HEK293 (cell line): ENCODE measurements around the gene UBXN1.

Experiments used
- GFI1B ChIP-seq: fragments of 450-650 bp; formaldehyde crosslinking; IDR thresholded peaks from 2 replicates; pipeline ENCODE4 v1.5.1; 2016; ENCODE audit warnings: missing biosample characterization, missing genetic modification characterization
- GLI4 ChIP-seq: fragments of 450-650 bp; formaldehyde crosslinking; IDR thresholded peaks from 2 replicates; pipeline ENCODE4 v1.5.1; 2016; ENCODE audit warnings: missing biosample characterization, missing genetic modification characterization
- GLIS1 ChIP-seq: fragments of 450-650 bp; formaldehyde crosslinking; IDR thresholded peaks from 2 replicates; pipeline ENCODE4 v1.5.1; 2016; ENCODE audit warnings: missing biosample characterization, missing genetic modification characterization
- KLF9 ChIP-seq: fragments of 450-650 bp; formaldehyde crosslinking; IDR thresholded peaks from 2 replicates; pipeline ENCODE4 v1.5.1; 2016; ENCODE audit warnings: missing biosample characterization, missing genetic modification characterization, low read depth
- MZF1 ChIP-seq: fragments of 450-650 bp; formaldehyde crosslinking; IDR thresholded peaks from 2 replicates; pipeline ENCODE4 v1.5.1; 2017; ENCODE audit warnings: missing biosample characterization, missing genetic modification characterization, borderline replicate concordance
- SCRT1 ChIP-seq: fragments of 450-650 bp; formaldehyde crosslinking; IDR thresholded peaks from 2 replicates; pipeline ENCODE4 v1.5.1; 2016; ENCODE audit warnings: missing biosample characterization, missing genetic modification characterization, borderline replicate concordance
- SP3 ChIP-seq: fragments of 450-650 bp; formaldehyde crosslinking; IDR thresholded peaks from 2 replicates; pipeline ENCODE4 v1.5.1; 2016; ENCODE audit warnings: missing biosample characterization, missing genetic modification characterization
- YY1 ChIP-seq: fragments of 450-650 bp; formaldehyde crosslinking; IDR thresholded peaks from 2 replicates; pipeline ENCODE4 v1.5.1; 2018; ENCODE audit warnings: missing biosample characterization, missing genetic modification characterization
- ZBTB48 ChIP-seq: fragments of 450-650 bp; formaldehyde crosslinking; IDR thresholded peaks from 2 replicates; pipeline ENCODE4 v1.5.1; 2016; ENCODE audit warnings: missing biosample characterization, missing genetic modification characterization
- ZBTB7A ChIP-seq: fragments of 450-650 bp; formaldehyde crosslinking; IDR thresholded peaks from 2 replicates; pipeline ENCODE4 v1.5.1; 2016; ENCODE audit warnings: low read depth, missing biosample characterization, missing genetic modification characterization
- ZBTB8A ChIP-seq: fragments of 450-650 bp; formaldehyde crosslinking; IDR thresholded peaks from 2 replicates; pipeline ENCODE4 v1.5.1; 2016; ENCODE audit warnings: missing biosample characterization, missing genetic modification characterization
- ZFP37 ChIP-seq: fragments of 450-650 bp; formaldehyde crosslinking; IDR thresholded peaks from 2 replicates; pipeline ENCODE4 v1.5.1; 2016; ENCODE audit warnings: missing biosample characterization, missing genetic modification characterization
- ZFP69B ChIP-seq: fragments of 450-650 bp; formaldehyde crosslinking; IDR thresholded peaks from 2 replicates; pipeline ENCODE4 v1.5.1; 2016; ENCODE audit warnings: missing biosample characterization, missing genetic modification characterization
- ZNF114 ChIP-seq: fragments of 450-650 bp; formaldehyde crosslinking; IDR thresholded peaks from 2 replicates; pipeline ENCODE4 v1.5.0; 2017; ENCODE audit warnings: missing biosample characterization, missing genetic modification characterization
- ZNF121 ChIP-seq: fragments of 450-650 bp; formaldehyde crosslinking; IDR thresholded peaks from 2 replicates; pipeline ENCODE4 v1.5.1; 2016; ENCODE audit warnings: missing biosample characterization, missing genetic modification characterization
- ZNF157 ChIP-seq: fragments of 450-650 bp; formaldehyde crosslinking; IDR thresholded peaks from 2 replicates; pipeline ENCODE4 v1.5.1; 2016; ENCODE audit warnings: missing biosample characterization, missing genetic modification characterization
- ZNF174 ChIP-seq: fragments of 450-650 bp; formaldehyde crosslinking; IDR thresholded peaks from 2 replicates; pipeline ENCODE4 v1.5.0; 2017; ENCODE audit warnings: missing biosample characterization, mild to moderate bottlenecking, missing genetic modification characterization
- ZNF292 ChIP-seq: fragments of 450-650 bp; formaldehyde crosslinking; IDR thresholded peaks from 2 replicates; pipeline ENCODE4 v1.5.1; 2016; ENCODE audit warnings: low read depth, missing biosample characterization, missing genetic modification characterization, borderline replicate concordance
- ZNF37A ChIP-seq: fragments of 450-650 bp; IDR thresholded peaks from 2 replicates; pipeline ENCODE4 v1.5.1; 2018; ENCODE audit warnings: missing biosample characterization, missing genetic modification characterization
- ZNF394 ChIP-seq: fragments of 450-650 bp; formaldehyde crosslinking; IDR thresholded peaks from 2 replicates; pipeline ENCODE4 v1.5.1; 2016; ENCODE audit warnings: missing biosample characterization, missing genetic modification characterization, mild to moderate bottlenecking, moderate library complexity, borderline replicate concordance
- ZNF473 ChIP-seq: fragments of 450-650 bp; formaldehyde crosslinking; IDR thresholded peaks from 2 replicates; pipeline ENCODE4 v1.5.1; 2017; ENCODE audit warnings: missing biosample characterization, missing genetic modification characterization
- ZNF658 ChIP-seq: fragments of 450-650 bp; formaldehyde crosslinking; IDR thresholded peaks from 2 replicates; pipeline ENCODE4; 2016; ENCODE audit warnings: missing biosample characterization, missing genetic modification characterization
- ZNF660 ChIP-seq: fragments of 450-650 bp; IDR thresholded peaks from 2 replicates; pipeline ENCODE4 v1.5.1; 2018; ENCODE audit warnings: missing biosample characterization, mild to moderate bottlenecking, missing genetic modification characterization
- ZNF707 ChIP-seq: fragments of 450-650 bp; formaldehyde crosslinking; IDR thresholded peaks from 2 replicates; pipeline ENCODE4 v1.5.1; 2016; ENCODE audit warnings: missing biosample characterization, missing genetic modification characterization
- ZNF76 ChIP-seq: fragments of 450-650 bp; formaldehyde crosslinking; IDR thresholded peaks from 2 replicates; pipeline ENCODE4; 2016; ENCODE audit warnings: low read depth, missing biosample characterization, missing genetic modification characterization, borderline replicate concordance
- ZNF830 ChIP-seq: fragments of 450-650 bp; IDR thresholded peaks from 2 replicates; pipeline ENCODE4 v1.5.0; 2018; ENCODE audit warnings: missing biosample characterization, missing genetic modification characterization, low read depth, mild to moderate bottlenecking, moderate library complexity
- ZNF843 ChIP-seq: fragments of 450-650 bp; formaldehyde crosslinking; IDR thresholded peaks from 2 replicates; pipeline ENCODE4 v1.5.1; 2016; ENCODE audit warnings: missing biosample characterization, missing genetic modification characterization
- ZSCAN30 ChIP-seq: fragments of 450-650 bp; IDR thresholded peaks from 2 replicates; pipeline ENCODE4 v1.5.1; 2018; ENCODE audit warnings: missing biosample characterization, mild to moderate bottlenecking, missing genetic modification characterization, moderate library complexity
- TF ChIP-seq, protein P1 (sequence below): fragments of 450-650 bp; formaldehyde crosslinking; IDR thresholded peaks from 2 replicates; pipeline ENCODE4 v1.5.1; 2016; ENCODE audit warnings: missing biosample characterization, missing genetic modification characterization
- TF ChIP-seq, protein P2 (sequence below): fragments of 450-650 bp; formaldehyde crosslinking; IDR thresholded peaks from 2 replicates; pipeline ENCODE4 v1.5.1; 2017; ENCODE audit warnings: missing biosample characterization, missing genetic modification characterization
- TF ChIP-seq, protein P3 (sequence below): fragments of 450-650 bp; formaldehyde crosslinking; IDR thresholded peaks from 2 replicates; pipeline ENCODE4 v1.5.1; 2016; ENCODE audit warnings: missing biosample characterization, missing genetic modification characterization
- TF ChIP-seq, protein P4 (sequence below): fragments of 450-650 bp; formaldehyde crosslinking; IDR thresholded peaks from 2 replicates; pipeline ENCODE4 v1.5.1; 2016; ENCODE audit warnings: missing biosample characterization, missing genetic modification characterization
- TF ChIP-seq, protein P5 (sequence below): fragments of 450-650 bp; IDR thresholded peaks from 2 replicates; pipeline ENCODE4 v1.5.1; 2018; ENCODE audit warnings: missing biosample characterization, mild to moderate bottlenecking, missing genetic modification characterization

UBXN1 gene

DNA sequence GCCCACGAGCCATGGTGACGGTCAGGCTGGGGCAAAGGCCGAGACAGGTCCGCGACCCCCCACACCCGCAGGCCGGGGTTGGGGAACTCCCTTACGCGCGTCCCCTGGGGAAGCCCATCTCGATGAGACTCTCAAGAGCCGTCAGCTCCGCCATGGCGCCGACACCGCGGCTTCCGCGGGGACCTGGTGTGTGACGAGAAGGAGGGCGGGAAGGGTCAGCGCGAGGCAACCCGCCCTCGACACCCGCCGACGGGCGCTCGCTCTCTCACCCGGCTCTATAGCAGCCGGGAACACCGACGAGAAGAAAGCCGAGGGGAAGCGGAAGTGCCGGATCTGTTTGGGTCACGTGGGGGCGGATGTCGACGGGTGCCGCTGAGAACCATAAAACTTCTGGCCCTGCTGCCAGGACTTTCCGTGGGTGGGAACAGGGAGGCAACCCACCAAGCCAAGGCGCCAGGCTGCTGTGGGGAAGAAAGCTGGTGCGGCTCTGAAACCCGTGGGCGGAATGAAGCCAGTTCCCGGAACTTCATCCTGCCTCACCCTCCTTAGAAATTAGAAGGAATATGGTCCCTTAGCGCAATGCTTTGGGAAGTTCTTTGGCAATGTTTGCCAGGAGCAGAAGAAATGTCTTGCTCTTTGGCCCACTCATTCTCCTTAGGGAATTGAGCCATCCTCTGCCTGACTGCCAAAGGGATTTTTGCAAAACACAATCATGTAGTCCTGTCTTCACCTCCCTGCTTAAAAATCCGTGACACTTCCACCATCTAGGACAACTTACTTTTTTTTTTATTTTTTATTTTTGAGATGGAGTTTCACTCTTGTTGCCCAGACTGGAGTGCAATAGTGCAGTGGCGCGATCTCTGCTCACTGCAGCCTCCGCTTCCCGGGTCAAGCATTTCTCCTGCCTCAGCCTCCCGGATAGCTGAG, at the start of gene UBXN1 (continued):
- TF ChIP-seq ZFP69B (tag by site-specific recombination) (no peak), GLIS1 (tag by site-specific recombination) (peak; percentile 20; the same call in 1 of the 2 replicates), SCRT1 (no peak), ZNF292 (tag by site-specific recombination) (no peak), ZSCAN30 (no peak), ZNF473 (tag by site-specific recombination) (no peak), ZNF394 (tag by site-specific recombination) (no peak), ZNF37A (no peak), ZNF843 (tag by site-specific recombination) (no peak; the same call in 1 of the 2 replicates), YY1 (tag by site-specific recombination) (no peak), ZBTB8A (tag by site-specific recombination) (peak; percentile 94), GFI1B (tag by site-specific recombination) (no peak), GLI4 (tag by site-specific recombination) (no peak), ZBTB48 (tag by site-specific recombination) (peak; percentile 76), MZF1 (tag by site-specific recombination) (no peak), ZNF174 (no peak), ZNF157 (no peak), KLF9 (tag by site-specific recombination) (peak; percentile 24; the same call in 1 of the 2 replicates), SP3 (tag by site-specific recombination) (peak; percentile 52), ZNF707 (tag by site-specific recombination) (no peak), ZNF660 (tag by site-specific recombination) (peak; percentile 67; the same call in 1 of the 2 replicates), ZNF830 (no peak), ZNF121 (tag by site-specific recombination) (no peak), ZNF658 (tag by site-specific recombination) (no peak), ZNF76 (tag by site-specific recombination) (peak; percentile 73; the same call in 1 of the 2 replicates), ZFP37 (tag by site-specific recombination) (0 out of 2 replicates have a peak, but pooled peaks have one; percentile 52), ZBTB7A (tag by site-specific recombination) (no peak), ZNF114 (no peak)
- TF ChIP-seq, protein P1, sequence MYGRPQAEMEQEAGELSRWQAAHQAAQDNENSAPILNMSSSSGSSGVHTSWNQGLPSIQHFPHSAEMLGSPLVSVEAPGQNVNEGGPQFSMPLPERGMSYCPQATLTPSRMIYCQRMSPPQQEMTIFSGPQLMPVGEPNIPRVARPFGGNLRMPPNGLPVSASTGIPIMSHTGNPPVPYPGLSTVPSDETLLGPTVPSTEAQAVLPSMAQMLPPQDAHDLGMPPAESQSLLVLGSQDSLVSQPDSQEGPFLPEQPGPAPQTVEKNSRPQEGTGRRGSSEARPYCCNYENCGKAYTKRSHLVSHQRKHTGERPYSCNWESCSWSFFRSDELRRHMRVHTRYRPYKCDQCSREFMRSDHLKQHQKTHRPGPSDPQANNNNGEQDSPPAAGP (tag by site-specific recombination): 0 out of 2 replicates have a peak, but pooled peaks have one; percentile 33
- TF ChIP-seq, protein P2, sequence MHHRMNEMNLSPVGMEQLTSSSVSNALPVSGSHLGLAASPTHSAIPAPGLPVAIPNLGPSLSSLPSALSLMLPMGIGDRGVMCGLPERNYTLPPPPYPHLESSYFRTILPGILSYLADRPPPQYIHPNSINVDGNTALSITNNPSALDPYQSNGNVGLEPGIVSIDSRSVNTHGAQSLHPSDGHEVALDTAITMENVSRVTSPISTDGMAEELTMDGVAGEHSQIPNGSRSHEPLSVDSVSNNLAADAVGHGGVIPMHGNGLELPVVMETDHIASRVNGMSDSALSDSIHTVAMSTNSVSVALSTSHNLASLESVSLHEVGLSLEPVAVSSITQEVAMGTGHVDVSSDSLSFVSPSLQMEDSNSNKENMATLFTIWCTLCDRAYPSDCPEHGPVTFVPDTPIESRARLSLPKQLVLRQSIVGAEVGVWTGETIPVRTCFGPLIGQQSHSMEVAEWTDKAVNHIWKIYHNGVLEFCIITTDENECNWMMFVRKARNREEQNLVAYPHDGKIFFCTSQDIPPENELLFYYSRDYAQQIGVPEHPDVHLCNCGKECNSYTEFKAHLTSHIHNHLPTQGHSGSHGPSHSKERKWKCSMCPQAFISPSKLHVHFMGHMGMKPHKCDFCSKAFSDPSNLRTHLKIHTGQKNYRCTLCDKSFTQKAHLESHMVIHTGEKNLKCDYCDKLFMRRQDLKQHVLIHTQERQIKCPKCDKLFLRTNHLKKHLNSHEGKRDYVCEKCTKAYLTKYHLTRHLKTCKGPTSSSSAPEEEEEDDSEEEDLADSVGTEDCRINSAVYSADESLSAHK: no peak
- TF ChIP-seq, protein P3, sequence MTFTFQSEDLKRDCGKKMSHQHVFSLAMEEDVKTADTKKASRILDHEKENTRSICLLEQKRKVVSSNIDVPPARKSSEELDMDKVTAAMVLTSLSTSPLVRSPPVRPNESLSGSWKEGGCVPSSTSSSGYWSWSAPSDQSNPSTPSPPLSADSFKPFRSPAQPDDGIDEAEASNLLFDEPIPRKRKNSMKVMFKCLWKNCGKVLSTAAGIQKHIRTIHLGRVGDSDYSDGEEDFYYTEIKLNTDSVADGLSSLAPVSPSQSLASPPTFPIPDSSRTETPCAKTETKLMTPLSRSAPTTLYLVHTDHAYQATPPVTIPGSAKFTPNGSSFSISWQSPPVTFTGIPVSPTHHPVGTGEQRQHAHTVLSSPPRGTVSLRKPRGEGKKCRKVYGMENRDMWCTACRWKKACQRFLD: no peak
- TF ChIP-seq, protein P4, sequence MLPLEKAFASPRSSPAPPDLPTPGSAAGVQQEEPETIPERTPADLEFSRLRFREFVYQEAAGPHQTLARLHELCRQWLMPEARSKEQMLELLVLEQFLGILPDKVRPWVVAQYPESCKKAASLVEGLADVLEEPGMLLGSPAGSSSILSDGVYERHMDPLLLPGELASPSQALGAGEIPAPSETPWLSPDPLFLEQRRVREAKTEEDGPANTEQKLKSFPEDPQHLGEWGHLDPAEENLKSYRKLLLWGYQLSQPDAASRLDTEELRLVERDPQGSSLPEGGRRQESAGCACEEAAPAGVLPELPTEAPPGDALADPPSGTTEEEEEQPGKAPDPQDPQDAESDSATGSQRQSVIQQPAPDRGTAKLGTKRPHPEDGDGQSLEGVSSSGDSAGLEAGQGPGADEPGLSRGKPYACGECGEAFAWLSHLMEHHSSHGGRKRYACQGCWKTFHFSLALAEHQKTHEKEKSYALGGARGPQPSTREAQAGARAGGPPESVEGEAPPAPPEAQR (tag by site-specific recombination): no peak
- TF ChIP-seq, protein P5, sequence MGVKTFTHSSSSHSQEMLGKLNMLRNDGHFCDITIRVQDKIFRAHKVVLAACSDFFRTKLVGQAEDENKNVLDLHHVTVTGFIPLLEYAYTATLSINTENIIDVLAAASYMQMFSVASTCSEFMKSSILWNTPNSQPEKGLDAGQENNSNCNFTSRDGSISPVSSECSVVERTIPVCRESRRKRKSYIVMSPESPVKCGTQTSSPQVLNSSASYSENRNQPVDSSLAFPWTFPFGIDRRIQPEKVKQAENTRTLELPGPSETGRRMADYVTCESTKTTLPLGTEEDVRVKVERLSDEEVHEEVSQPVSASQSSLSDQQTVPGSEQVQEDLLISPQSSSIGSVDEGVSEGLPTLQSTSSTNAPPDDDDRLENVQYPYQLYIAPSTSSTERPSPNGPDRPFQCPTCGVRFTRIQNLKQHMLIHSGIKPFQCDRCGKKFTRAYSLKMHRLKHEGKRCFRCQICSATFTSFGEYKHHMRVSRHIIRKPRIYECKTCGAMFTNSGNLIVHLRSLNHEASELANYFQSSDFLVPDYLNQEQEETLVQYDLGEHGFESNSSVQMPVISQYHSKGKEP (tag by site-specific recombination): no peak
